HepG2 (cell line): Measurements from ENCODE around the gene GLCE. TPM values are rescaled to one million over a fixed set of nuclear protein-coding genes. Genes with fewer than 3 reads are reported as not detected.

Experiments
- ATAC-seq: fragments of 200-7000 bp; cut with Tn5 transposase; 3 replicates; pipeline ENCODE4 v1.9.1; 2020; ENCODE audit warnings: mild to moderate bottlenecking, moderate library complexity
- BruUV-seq: library from RNA; stranded (reverse); fragments of 400-500 nt; replicated peaks from 2 replicates; lab custom pipeline; 2021; lab: Mats Ljungman, UMichigan
- CTCF ChIA-PET: fragments of 300-600 bp; formaldehyde crosslinking; extraction: SDS; loops from one replicate; lab custom pipeline; 2021; ENCODE audit warnings: low total read pairs, inconsistent platforms, low intra/inter-chr PET ratio; lab: Yijun Ruan, JAX
- POLR2A ChIA-PET: fragments of 350-600 bp; sonication (Branson Sonifier 250); formaldehyde crosslinking; loops from one replicate; lab custom pipeline; 2020; ENCODE audit warnings: antibody characterized with exemption, inconsistent platforms; lab: Yijun Ruan, JAX
- DNase-seq: peaks from one replicate; pipeline ENCODE4 v3.0.0-alpha.2; 2015; ENCODE audit warnings: low spot score
- FAIRE-seq: peaks from 3 replicates; lab custom pipeline; 2011; peaks lifted over from hg19 to GRCh38; lab: Jason Lieb, UNC
- H2AFZ ChIP-seq: one replicate; pipeline ENCODE4 v1.6.1; 2011; ENCODE audit warnings: low read length, inconsistent platforms
- H3K27ac ChIP-seq: fragments of 300-600 bp; 3 replicates; pipeline ENCODE4 v1.8.0; 2011; ENCODE audit warnings: mixed run types, mild to moderate bottlenecking, mixed read lengths, low read length, inconsistent platforms; ENCODE audit not compliant: insufficient read depth; ENCODE audit errors: extremely low read length
- H3K27me3 ChIP-seq, 2 experiments: fragments of 200-600 bp in 1 of 2; 2 replicates in 1 of 2; 3 replicates in 1 of 2; pipeline versions ENCODE4 v1.6.0 to v1.8.0; 2011; ENCODE audit warnings: low read length in 2 of 2, mild to moderate bottlenecking in 2 of 2, moderate library complexity in 2 of 2, inconsistent platforms in 1 of 2; ENCODE audit not compliant: insufficient read depth in 2 of 2, control insufficient read depth in 1 of 2
- H3K36me3 ChIP-seq, 2 experiments: fragments of 200-600 bp in 1 of 2; replicated peaks in 1 of 2; 2 replicates in 1 of 2; 3 replicates in 1 of 2; pipeline versions ENCODE4 v1.5.1 to v1.8.0; 2011; ENCODE audit warnings: low read length in 2 of 2, inconsistent platforms in 1 of 2; ENCODE audit not compliant: insufficient read depth in 2 of 2, control insufficient read depth in 1 of 2
- H3K4me1 ChIP-seq: 2 replicates; pipeline ENCODE4 v1.5.1; 2012; ENCODE audit warnings: low read length, inconsistent platforms; ENCODE audit not compliant: insufficient read depth
- H3K4me2 ChIP-seq: 2 replicates; pipeline ENCODE4 v1.6.0; 2011; ENCODE audit warnings: low read depth, low read length, inconsistent platforms
- H3K4me3 ChIP-seq, 3 experiments: fragments of 200-600 bp in 1 of 3; sonication (generic), shearing (Covaris generic) in 1 of 3; replicated peaks in 1 of 3; 2 replicates each; pipeline ENCODE4 v1.5.1; 2011 to 2016; ENCODE audit warnings: low read length in 3 of 3, inconsistent platforms in 2 of 3, low read depth in 2 of 3, mild to moderate bottlenecking in 2 of 3, control low read depth in 1 of 3, mixed read lengths in 1 of 3; ENCODE audit not compliant: insufficient read depth in 1 of 3
- H3K79me2 ChIP-seq: one replicate; pipeline ENCODE4 v1.6.1; 2011; ENCODE audit warnings: low read length, inconsistent platforms; ENCODE audit not compliant: insufficient read depth
- H3K9ac ChIP-seq: 2 replicates; pipeline ENCODE4 v1.6.0; 2011; ENCODE audit warnings: mild to moderate bottlenecking, low read depth, low read length, inconsistent platforms; ENCODE audit not compliant: insufficient read depth
- H3K9me3 ChIP-seq: 2 replicates; pipeline ENCODE4 v1.5.1; 2012; ENCODE audit warnings: mild to moderate bottlenecking, low read length
- H4K20me1 ChIP-seq: 2 replicates; pipeline ENCODE4 v1.6.0; 2011; ENCODE audit warnings: inconsistent platforms, mild to moderate bottlenecking, low read length, moderate library complexity; ENCODE audit not compliant: insufficient read depth
- FOSL2 ChIP-seq: sonication (generic); formaldehyde crosslinking; IDR thresholded peaks from 2 replicates; pipeline ENCODE4 v1.4.0; 2020; ENCODE audit warnings: missing genetic modification reagents
- HMG20A ChIP-seq: IDR thresholded peaks from 2 replicates; pipeline ENCODE4 v1.6.1; 2016; ENCODE audit warnings: borderline replicate concordance
- SOX13 ChIP-seq, 3 experiments: fragments of 450-650 bp in 1 of 3; sonication (generic) in 1 of 3; formaldehyde crosslinking in 1 of 3; IDR thresholded peaks in 2 of 3; conservative IDR thresholded peaks in 1 of 3; 2 replicates each; pipeline versions ENCODE4 v1.5.0 to v1.6.1; 2016 to 2020; ENCODE audit warnings: antibody characterized with exemption in 1 of 3, mild to moderate bottlenecking in 1 of 3, missing compliant biosample characterization in 1 of 3, missing genetic modification reagents in 1 of 3, moderate library complexity in 1 of 3
- TEAD3 ChIP-seq: optimal IDR thresholded peaks from 2 replicates; pipeline ENCODE3; 2016; ENCODE audit warnings: borderline replicate concordance
- TGIF2 ChIP-seq: IDR thresholded peaks from 2 replicates; pipeline ENCODE4 v1.6.1; 2016; ENCODE audit warnings: control low read depth, missing compliant biosample characterization
- ZMAT3 ChIP-seq: sonication (generic); formaldehyde crosslinking; conservative IDR thresholded peaks from 2 replicates; pipeline ENCODE4 v1.7.0; 2021; ENCODE audit warnings: missing genetic modification reagents
- ZNF260 ChIP-seq: sonication (generic); formaldehyde crosslinking; IDR thresholded peaks from 2 replicates; pipeline ENCODE4 v1.4.0; 2020; ENCODE audit warnings: missing genetic modification reagents, low read depth, mild to moderate bottlenecking, borderline replicate concordance
- ZNF484 ChIP-seq: sonication (generic); formaldehyde crosslinking; IDR thresholded peaks from 2 replicates; pipeline ENCODE4 v1.5.1; 2020; ENCODE audit warnings: mild to moderate bottlenecking, low read depth, missing genetic modification reagents, borderline replicate concordance
- ZNF839 ChIP-seq: sonication (generic); formaldehyde crosslinking; IDR thresholded peaks from 2 replicates; pipeline ENCODE4 v1.4.0; 2020; ENCODE audit warnings: missing genetic modification reagents, mild to moderate bottlenecking, borderline replicate concordance
- WGBS: methylation state at CpG from one replicate; pipeline ENCODE4 v1.1.6; 2017; ENCODE audit warnings: low lambda C conversion rate; 5-methylcytosine and 5-hydroxymethylcytosine counted together
- in situ Hi-C: cut with HindIII; loops from 2 replicates; pipeline ENCODE4 v1.10.0; 2017; ENCODE audit warnings: low pct_unique_long_range_greater_than_20kb; ENCODE audit not compliant: extremely low pct_ligation_motif_present
- intact Hi-C: fragments of 100-400 bp; cut with micrococcal nuclease; formaldehyde crosslinking; loops from one replicate; pipeline ENCODE4 v1.10.0; 2022; ENCODE audit not compliant: unreplicated experiment
- polyA plus RNA-seq, 8 experiments: library from polyadenylated mRNA; depleted of rRNA in 3 of 8; stranded (reverse) in 7 of 8; unstranded in 1 of 8; fragments of >200 nt; fragmentation: Illumina TruSeq in 4 of 8; extraction: Trizol in 4 of 8; gene quantifications; 2 replicates each; pipeline versions ENCODE4 v1.2.1 to v1.2.3, GENCODE V29; 2011 to 2016; ENCODE audit warnings: low read depth in 4 of 8, missing spikeins in 1 of 8, mixed read lengths in 1 of 8; ENCODE audit not compliant: insufficient read depth in 1 of 8
- total RNA-seq, 5 experiments: library from RNA; depleted of rRNA; stranded (reverse); fragments of >200 nt; fragmentation: Illumina TruSeq; extraction: Trizol; gene quantifications; 2 replicates each; pipeline ENCODE4 v1.2.3, GENCODE V29; 2016; ENCODE audit warnings: low read depth in 1 of 5
- TF ChIP-seq, protein P1 (sequence below): IDR thresholded peaks from 2 replicates; pipeline ENCODE4 v1.6.1; 2012; ENCODE audit warnings: low read depth, low read length, improper control_type of control experiment
- TF ChIP-seq, protein P2 (sequence below): sonication (generic); formaldehyde crosslinking; IDR thresholded peaks from 2 replicates; pipeline ENCODE4 v1.8.0; 2022; ENCODE audit warnings: missing genetic modification reagents, mild to moderate bottlenecking, inconsistent platforms, borderline replicate concordance
- TF ChIP-seq, protein P3 (sequence below): sonication (generic); formaldehyde crosslinking; IDR thresholded peaks from 2 replicates; pipeline ENCODE4 v1.4.0; 2020; ENCODE audit warnings: mild to moderate bottlenecking, missing genetic modification reagents
- TF ChIP-seq, protein P4 (sequence below): sonication (generic); formaldehyde crosslinking; IDR thresholded peaks from 2 replicates; pipeline ENCODE4 v1.5.0; 2020; ENCODE audit warnings: mild to moderate bottlenecking, missing genetic modification reagents, moderate library complexity

The GLCE gene
- total and polyA plus RNA-seq, 2 of the 13 experiments (the other 11 are each of a cell fraction or from before 2014, with no cell fraction given): 12.9 to 23.4 TPM

DNA sequence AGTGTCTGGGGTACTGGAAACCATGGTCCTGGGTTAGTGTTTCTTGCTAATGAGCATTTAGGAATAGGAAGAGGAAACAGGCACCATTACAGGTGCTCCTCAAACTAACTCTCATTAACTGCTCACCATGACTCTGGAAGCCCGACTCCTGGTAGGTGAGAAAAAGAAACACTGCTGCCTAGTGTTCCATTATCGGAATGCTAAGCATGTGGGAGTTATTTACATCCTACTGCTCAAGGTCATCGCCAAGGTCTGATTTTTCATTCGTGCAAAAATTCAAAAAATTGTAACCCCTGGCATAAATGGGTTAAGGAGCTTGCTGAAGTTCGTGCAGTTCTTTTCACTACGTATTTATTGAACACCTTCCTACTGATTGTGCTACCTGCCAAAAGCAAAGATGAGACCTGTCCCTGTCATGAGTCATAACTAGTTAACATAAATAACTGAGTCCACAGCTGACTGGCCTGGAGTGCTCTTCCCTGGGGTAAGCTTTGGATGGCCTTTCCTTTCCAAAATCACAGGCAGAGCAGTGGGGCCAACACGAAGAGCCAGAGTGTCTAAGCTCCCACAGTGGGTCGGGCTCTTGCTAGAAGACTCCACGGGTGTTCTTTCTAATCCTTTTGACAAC is 115.6 kb downstream of the GLCE start:
- no peaks in the 10 kb centered on the region for H4K20me1 ChIP-seq
- BruUV-seq: no TSS peak
- WGBS: 17% methylated on average over 9 of the region's 9 CpGs
- peaks cover 26% of the 10 kb centered on the region for H3K4me1 ChIP-seq
- intact Hi-C loops: loop anchor here (1.0 kb wide), 1 partner anchor 28 kb away; no protein-coding TSS in a partner anchor
- FAIRE-seq (peak; percentile 26), DNase-seq (peak; percentile 59), ATAC-seq (peak; percentile 78)
- peaks cover 0 to 21% of the 10 kb centered on the region in 2 experiments; a peak in 2 of 5 replicates for H3K27me3 ChIP-seq
- peak overlapping the region in 1 of 3 experiments; percentile 7; a peak in 1 of 6 replicates for H3K4me3 ChIP-seq
- H3K9me3 ChIP-seq: no peaks in the 10 kb centered on the region
- POLR2A ChIA-PET: interaction anchor here (1.1 kb wide), 1 partner anchor 14 kb away, joined by 3 read pairs; no protein-coding TSS in a partner anchor
- H3K4me2 ChIP-seq: peak overlapping the region; percentile 35
- no peaks in the 10 kb centered on the region for H3K36me3 ChIP-seq
- no peak overlapping the region for H3K27ac ChIP-seq
- no peak overlapping the region for H3K9ac ChIP-seq
- H3K79me2 ChIP-seq: no peaks in the 10 kb centered on the region
- in situ Hi-C loops: no loop called here
- CTCF ChIA-PET: no interaction called here
- no peak overlapping the region for H2AFZ ChIP-seq
- TF ChIP-seq SOX13 (IDR thresholded peaks at IDR 0.05) (no peak), SOX13 (CRISPR knock-in tag; conservative IDR thresholded peaks at IDR 0.05 in 1 of 2, IDR thresholded peaks at IDR 0.05 in 1 of 2) (peak in 1 of 2 experiments; percentile 20; a peak in 1 of 4 replicates), ZNF484 (CRISPR knock-in tag) (no peak), ZNF839 (CRISPR knock-in tag) (no peak), HMG20A (0 out of 2 replicates have a peak, but pooled peaks have one; percentile 39), FOSL2 (peak; percentile 55), TGIF2 (0 out of 2 replicates have a peak, but pooled peaks have one; percentile 14), TEAD3 (CRISPR knock-in tag) (peak; percentile 94), ZNF260 (CRISPR knock-in tag) (no peak), ZMAT3 (no peak)
- TF ChIP-seq, protein P1, sequence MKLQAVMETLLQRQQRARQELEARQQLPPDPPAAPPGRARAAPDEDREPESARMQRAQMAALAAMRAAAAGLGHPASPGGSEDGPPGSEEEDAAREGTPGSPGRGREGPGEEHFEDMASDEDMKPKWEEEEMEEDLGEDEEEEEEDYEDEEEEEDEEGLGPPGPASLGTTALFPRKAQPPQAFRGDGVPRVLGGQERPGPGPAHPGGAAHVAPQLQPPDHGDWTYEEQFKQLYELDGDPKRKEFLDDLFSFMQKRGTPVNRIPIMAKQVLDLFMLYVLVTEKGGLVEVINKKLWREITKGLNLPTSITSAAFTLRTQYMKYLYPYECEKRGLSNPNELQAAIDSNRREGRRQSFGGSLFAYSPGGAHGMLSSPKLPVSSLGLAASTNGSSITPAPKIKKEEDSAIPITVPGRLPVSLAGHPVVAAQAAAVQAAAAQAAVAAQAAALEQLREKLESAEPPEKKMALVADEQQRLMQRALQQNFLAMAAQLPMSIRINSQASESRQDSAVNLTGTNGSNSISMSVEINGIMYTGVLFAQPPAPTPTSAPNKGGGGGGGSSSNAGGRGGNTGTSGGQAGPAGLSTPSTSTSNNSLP: peak; percentile 62
- TF ChIP-seq, protein P2, sequence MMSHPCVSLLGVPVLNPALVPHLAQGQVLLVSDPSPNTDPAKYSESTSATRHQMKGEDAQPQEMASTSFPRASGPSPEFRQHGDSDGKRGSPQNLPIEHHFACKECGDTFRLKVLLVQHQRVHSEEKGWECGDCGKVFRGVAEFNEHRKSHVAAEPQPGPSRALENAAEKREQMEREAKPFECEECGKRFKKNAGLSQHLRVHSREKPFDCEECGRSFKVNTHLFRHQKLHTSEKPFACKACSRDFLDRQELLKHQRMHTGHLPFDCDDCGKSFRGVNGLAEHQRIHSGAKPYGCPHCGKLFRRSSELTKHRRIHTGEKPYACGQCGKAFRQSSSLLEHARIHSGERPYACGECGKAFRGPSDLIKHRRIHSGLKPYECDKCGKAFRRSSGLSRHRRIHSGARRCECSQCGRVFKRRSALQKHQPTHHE (CRISPR knock-in tag): no peak
- TF ChIP-seq, protein P3, sequence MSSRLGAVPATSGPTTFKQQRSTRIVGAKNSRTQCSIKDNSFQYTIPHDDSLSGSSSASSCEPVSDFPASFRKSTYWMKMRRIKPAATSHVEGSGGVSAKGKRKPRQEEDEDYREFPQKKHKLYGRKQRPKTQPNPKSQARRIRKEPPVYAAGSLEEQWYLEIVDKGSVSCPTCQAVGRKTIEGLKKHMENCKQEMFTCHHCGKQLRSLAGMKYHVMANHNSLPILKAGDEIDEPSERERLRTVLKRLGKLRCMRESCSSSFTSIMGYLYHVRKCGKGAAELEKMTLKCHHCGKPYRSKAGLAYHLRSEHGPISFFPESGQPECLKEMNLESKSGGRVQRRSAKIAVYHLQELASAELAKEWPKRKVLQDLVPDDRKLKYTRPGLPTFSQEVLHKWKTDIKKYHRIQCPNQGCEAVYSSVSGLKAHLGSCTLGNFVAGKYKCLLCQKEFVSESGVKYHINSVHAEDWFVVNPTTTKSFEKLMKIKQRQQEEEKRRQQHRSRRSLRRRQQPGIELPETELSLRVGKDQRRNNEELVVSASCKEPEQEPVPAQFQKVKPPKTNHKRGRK (CRISPR knock-in tag): no peak
- TF ChIP-seq, protein P4, sequence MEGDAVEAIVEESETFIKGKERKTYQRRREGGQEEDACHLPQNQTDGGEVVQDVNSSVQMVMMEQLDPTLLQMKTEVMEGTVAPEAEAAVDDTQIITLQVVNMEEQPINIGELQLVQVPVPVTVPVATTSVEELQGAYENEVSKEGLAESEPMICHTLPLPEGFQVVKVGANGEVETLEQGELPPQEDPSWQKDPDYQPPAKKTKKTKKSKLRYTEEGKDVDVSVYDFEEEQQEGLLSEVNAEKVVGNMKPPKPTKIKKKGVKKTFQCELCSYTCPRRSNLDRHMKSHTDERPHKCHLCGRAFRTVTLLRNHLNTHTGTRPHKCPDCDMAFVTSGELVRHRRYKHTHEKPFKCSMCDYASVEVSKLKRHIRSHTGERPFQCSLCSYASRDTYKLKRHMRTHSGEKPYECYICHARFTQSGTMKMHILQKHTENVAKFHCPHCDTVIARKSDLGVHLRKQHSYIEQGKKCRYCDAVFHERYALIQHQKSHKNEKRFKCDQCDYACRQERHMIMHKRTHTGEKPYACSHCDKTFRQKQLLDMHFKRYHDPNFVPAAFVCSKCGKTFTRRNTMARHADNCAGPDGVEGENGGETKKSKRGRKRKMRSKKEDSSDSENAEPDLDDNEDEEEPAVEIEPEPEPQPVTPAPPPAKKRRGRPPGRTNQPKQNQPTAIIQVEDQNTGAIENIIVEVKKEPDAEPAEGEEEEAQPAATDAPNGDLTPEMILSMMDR (CRISPR knock-in tag): peak; percentile 23; the same call in 1 of the 2 replicates
